ENCODE data around the gene CPNE8. TPM values are rescaled to one million over a fixed set of nuclear protein-coding genes. Genes with fewer than 3 reads are reported as not detected.

Gene CPNE8
- total RNA-seq, 1 experiment from 2014 or later: 2.6 TPM

DNA sequence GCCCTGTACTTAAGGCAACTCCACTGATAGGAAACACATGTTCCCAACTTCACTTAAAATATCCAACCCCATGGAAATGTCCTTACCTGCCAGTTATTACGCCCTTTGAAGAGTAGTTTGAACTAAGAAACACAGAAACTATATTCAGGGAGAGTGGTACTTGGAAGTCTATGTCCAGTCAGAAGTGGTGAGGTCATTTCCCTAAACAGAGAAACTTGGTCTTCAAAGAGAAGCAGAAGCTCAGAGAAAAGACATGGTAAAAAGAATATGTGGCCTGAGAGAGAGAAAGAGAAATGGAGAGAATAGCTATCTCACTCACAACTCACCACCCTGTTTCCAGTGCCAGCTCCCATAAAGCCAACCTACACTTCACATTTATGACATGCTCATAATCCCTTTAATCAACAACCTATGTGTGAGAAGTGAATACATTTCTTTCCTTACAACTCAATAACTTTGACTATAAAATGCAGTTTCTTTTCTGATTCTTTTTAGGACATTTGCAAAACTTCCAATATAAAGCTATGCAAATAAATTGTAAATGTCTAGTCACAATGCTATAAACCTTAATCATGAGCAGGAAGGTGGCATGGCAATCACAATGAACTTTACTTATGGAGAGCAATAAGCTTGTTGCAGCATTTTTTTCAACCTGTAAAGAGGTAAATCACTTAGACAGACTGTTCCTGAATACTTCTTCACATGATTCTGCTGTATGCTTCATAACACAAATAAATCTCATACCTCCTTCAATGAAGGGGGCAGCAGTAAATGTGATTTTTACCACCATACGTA is 67.1 kb downstream of the CPNE8 start:
- no peak for DNase-seq (ENCODE audit: low spot score)

GRCh38 chr12:38831715-38832114 is 73.7 kb downstream of the CPNE8 start:
- DNase-seq (ENCODE audit: low spot score): no peak

DNA sequence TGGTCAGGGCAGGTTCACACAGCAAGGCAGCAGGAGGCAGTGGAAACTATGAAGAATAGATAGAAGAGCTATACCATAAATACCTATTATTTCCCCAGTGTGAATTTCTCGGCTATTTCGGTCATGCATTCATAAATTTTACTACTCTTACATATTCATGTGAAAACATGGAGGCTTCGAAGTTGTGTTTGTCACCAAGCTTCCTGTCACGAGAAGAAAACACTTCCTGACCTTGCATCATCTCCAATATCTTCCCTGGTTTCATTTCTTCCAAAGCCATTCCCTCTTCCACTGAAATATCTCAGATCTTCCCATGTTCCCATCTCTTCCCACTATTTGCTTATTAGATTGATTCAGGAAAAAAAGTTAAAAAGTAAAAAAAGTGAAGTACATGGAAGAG is 80.4 kb downstream of the CPNE8 start:
- DNase-seq (ENCODE audit: low spot score): no peak

DNA sequence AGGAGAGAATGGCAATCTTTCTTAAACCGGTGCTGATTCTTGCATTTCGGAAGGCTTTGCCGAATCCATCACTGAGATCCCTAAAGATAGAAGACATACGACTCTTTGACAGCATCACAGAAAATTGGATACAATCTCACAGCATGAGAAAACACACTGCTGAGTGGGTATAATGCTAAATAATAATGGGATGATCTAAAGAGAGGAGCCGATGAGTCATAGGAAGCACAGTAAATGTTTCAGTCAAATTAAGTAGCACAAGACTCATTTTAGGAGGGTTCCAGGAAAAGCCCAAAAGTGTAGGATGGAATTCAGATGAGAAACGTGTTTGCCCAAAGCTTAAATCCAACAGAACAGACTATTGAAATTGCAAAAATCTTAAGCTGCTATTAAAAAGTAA is 81.7 kb downstream of the CPNE8 start:
- no peak for DNase-seq (ENCODE audit: low spot score)

GRCh38 chr12:38823314-38823713 is 82.1 kb downstream of the CPNE8 start:
- no peak for DNase-seq (ENCODE audit: low spot score)

- no peak for DNase-seq (ENCODE audit: low spot score)
These were observed 87.4 kb downstream of the CPNE8 start for GRCh38 chr12:38817942-38818341.

GRCh38 chr12:38813923-38814322 is 91.5 kb downstream of the CPNE8 start:
- DNase-seq (ENCODE audit: low spot score): no peak

GRCh38 chr12:38811814-38812356 is 93.5 kb downstream of the CPNE8 start:
- no peak for DNase-seq (ENCODE audit: low spot score)

DNA sequence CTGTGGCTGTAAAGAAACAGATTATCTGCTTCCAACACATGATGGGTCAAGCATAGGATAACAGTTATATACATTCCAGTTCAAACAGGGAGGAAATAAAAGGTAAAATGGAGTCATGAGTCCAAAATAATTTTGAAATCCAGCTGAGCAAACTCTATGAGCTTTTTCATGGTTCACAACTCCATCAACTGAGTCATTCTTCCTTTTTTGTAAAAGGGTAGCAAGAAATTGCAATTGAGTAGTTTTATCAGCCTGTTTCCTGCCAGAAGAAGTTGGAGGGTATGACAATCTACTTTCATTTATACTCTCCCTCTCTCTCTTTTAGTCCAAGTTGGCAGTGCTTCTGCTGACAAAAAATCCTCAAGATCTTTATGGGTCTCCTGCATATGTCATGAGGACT is 95.6 kb downstream of the CPNE8 start:
- DNase-seq (ENCODE audit: low spot score): no peak

DNA sequence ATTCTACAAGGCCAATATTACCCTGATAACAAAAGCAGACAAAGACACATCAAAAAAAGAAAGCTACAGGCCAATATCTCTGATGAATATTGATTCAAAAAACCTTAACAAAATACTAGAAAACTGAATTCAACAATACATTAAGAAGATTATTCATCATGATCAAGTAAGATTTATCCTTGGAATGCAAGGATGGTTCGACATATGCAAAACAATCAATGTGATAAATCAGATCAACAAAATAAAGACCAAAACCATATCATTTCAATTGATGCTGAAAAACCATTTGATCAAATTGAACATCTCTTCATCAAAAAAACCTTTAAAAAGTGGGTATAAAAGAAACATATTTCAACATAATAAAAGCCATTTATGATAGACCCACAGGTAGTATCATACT is 117.3 kb downstream of the CPNE8 start:
- DNase-seq (ENCODE audit: low spot score): no peak

- no peak for DNase-seq (ENCODE audit: low spot score)
These were observed 120.0 kb downstream of the CPNE8 start for GRCh38 chr12:38785381-38785780.

DNA sequence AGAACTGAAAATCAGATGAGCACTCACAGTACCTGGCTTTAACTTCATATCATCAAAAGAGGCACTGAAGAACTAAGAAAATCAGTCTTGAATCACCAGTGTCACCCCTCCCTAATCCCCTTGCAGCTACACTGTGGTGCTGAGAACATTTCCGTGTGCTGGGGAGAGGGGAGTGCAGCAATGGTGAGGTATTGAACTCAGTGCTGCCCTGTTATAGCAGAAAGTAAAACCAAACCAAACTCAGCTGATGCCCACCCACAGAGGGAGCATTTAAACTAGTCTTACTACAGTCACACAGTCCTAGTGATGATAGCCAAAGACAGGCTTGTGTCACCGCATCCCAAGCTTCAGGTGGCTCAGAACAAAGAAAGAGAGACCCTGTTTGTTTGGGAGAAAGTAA is 122.1 kb downstream of the CPNE8 start:
- no peak for DNase-seq (ENCODE audit: low spot score)

- DNase-seq (ENCODE audit: low spot score): no peak
These were observed 123.0 kb downstream of the CPNE8 start for GRCh38 chr12:38782359-38782758.

DNA sequence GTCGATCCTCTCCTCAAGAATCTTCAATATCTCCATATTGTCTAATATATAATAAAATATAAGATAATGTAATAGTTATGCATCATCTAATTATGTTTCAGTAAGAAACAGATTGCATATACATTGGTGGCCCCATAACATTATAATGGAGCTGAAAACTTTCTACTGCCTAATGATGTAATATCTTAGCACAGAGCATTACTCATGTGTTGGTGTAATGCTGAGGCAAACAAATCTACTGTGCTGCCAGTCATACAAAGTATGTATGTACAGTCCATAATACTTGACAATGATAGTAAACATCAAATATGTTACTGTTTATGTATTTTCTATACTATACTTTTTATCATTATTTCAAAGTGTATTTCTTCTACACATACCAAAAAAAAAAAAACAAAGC is 128.7 kb downstream of the CPNE8 start:
- DNase-seq (ENCODE audit: low spot score): no peak

DNA sequence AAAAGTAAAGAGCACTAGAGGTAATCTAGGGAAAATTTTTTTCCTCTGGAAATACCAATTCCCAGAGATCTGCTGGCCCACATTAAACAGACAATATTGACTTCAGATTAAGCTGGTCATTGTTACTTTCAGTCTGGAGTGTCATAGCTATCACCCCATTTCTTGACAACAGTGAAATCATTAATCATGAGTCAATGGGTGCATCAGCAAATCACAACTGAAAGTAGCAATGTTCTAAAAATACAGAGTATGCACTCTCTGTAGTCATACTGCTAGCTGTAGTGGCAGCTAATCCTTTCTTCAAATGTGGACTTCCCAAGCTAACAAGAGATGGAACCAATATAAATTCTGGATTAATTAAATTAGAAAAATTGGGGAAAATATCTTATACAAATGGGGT is 129.9 kb downstream of the CPNE8 start:
- no peak for DNase-seq (ENCODE audit: low spot score)

- no peak for DNase-seq (ENCODE audit: low spot score)
These were observed 133.0 kb downstream of the CPNE8 start for GRCh38 chr12:38772437-38772836.

- DNase-seq (ENCODE audit: low spot score): no peak
These were observed 133.5 kb downstream of the CPNE8 start for GRCh38 chr12:38771871-38772270.

DNA sequence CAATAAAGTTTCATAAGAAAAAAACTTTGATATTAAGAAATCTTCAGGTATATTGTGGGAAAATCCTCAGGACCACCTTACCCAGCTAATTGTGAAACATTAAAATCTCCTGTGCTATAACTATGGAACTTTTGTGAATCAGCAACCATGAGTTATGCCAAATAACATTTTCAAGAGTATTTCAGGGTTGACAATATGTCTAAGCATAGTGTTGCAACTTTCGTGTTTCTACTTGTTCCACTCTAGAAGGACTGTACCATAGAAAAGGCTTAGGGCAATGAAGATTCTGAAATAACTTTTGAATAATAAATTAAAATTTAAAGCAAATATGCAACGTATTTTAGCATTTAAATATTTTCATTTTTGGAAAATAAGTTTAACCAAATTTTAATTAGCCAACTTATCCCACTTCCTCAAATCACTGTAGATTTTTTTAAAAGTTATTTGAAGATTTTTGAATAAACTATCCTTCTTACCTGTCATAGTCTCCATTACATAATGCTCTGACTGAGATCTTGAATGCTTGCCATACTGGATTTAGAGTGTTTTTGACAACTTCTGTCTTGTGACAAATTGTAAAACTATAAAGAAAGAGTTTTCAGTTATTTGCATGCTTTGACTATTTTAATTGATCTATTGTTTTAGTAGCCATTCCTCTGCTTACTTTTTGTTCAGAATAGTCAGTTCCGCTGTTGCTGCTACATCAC is 143.6 kb downstream of the CPNE8 start:
- DNase-seq (ENCODE audit: low spot score): no peak

DNA sequence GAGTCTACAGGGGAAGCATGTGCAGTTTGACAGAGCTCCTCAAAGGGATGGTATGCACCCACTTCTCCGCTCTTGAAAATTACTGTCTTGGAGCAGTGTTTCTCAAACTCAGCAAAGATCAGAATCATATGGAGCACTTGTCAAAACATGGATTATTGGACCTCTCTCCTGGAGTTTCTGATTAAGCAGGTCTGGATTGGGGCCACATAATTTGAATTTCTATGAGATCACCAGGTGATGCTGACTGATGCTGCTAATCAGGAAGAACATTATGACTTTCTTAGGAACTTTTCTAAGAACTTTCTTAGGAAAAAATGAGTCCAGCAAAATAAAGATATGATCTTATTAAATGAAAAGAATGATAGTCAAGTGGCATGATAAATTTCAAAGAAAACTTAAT is 144.3 kb downstream of the CPNE8 start:
- no peak for DNase-seq (ENCODE audit: low spot score)

- no peak for DNase-seq (ENCODE audit: low spot score)
These were observed 145.8 kb downstream of the CPNE8 start for GRCh38 chr12:38759621-38760020.

DNA sequence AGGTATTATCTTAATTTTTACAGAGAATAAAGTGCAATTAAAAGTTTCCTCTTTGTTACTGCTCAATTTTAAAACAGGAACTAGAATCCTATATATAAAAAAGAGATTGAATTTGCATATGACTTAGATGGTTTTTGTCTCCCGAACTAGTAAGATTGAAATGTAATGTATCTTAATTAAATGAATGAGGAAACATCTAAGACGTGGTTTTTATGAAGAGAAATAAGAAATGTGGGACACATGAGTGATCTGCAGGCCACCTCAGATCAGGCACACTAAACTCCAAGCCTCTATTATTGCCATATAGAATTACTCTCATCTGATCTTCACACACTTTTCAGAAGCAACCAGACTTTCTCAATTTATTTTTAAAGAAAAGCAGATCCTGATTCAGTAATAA is 158.6 kb downstream of the CPNE8 start:
- no peak for DNase-seq (ENCODE audit: low spot score)

DNA sequence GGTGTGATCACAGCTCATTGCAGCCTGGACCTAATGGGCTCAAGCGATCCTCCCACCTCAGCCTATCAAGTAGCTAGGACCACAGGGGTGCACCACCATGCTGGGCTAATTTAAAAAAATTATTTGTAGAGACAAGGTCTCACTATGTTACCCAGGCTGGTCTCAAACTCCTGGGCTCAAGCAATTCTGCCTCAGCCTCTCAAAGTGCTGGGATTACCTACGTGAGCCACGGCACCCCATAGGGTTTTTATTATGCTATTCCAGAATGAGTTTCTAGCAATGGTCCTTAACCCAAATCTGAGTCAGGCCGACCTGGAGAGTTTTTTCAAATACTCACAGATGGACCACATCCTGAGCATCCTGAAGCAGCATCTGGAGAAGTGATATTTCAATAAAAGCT is 159.8 kb downstream of the CPNE8 start:
- DNase-seq (ENCODE audit: low spot score): no peak

DNA sequence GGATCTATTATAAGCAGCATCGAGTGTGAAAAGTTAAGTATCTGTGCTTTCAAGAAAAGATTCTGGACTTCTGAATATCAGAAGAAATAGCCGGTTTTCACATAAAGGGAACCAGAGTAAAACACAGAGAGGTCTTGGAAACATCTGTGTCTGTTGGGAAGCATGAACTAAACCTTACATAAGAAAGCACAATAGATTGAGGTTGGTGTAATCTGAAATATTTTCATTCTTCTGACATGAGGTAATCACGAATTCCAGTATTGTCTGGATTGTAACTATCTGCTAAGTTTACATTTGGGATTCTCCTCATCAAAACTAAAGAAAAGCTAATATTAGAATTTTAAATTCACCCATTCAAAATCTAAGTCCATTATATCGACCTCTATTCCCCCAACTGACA is 161.3 kb downstream of the CPNE8 start:
- no peak for DNase-seq (ENCODE audit: low spot score)
